ENCODE results near the gene CCDC85A. TPM values are rescaled to one million over a fixed set of nuclear protein-coding genes. Genes with fewer than 3 reads are reported as not detected.

CCDC85A gene
- total RNA-seq, 2 donors from 2014 or later: 0.40 to 0.42 TPM

- Histone ChIP-seq H3K4me1 (no peaks in the 10 kb centered on the region), H3K27me3 (no peaks in the 10 kb centered on the region), H3K36me3 (no peaks in the 10 kb centered on the region), H3K27ac (no peak overlapping the region), H3K9me3 (no peaks in the 10 kb centered on the region), H3K4me3 (no peak overlapping the region), H3K9ac (ENCODE audit: low read depth in 2 of 2, low read length in 2 of 2) (no peak overlapping the region)
- intact Hi-C loops (cut with DNase I): no loop called here
- DNase-seq: no peak
- TF ChIP-seq CTCF (IDR thresholded peaks at IDR 0.05): no peak
Measured at GRCh38 chr2:56175779-56176178, 8.0 kb upstream of the CCDC85A start.

GRCh38 chr2:56177420-56178220 lies 6.2 kb upstream of the CCDC85A start:
- H3K4me3 ChIP-seq: no peak overlapping the region
- DNase-seq: no peak
- no peaks in the 10 kb centered on the region for H3K9me3 ChIP-seq
- no peak overlapping the region for H3K27ac ChIP-seq
- TF ChIP-seq CTCF (IDR thresholded peaks at IDR 0.05): no peak
- intact Hi-C loops (cut with DNase I): no loop called here
- no peaks in the 10 kb centered on the region for H3K4me1 ChIP-seq
- no peaks in the 10 kb centered on the region for H3K36me3 ChIP-seq
- H3K27me3 ChIP-seq: no peaks in the 10 kb centered on the region
- H3K9ac ChIP-seq (ENCODE audit: low read depth in 2 of 2, low read length in 2 of 2): no peak overlapping the region

GRCh38 chr2:56179931-56180330 lies 3.9 kb upstream of the CCDC85A start:
- Histone ChIP-seq H3K27ac (no peak overlapping the region), H3K36me3 (no peaks in the 10 kb centered on the region), H3K4me3 (no peak overlapping the region), H3K27me3 (peaks cover 14% of the 10 kb centered on the region), H3K9me3 (no peaks in the 10 kb centered on the region), H3K4me1 (peaks cover 3% of the 10 kb centered on the region), H3K9ac (ENCODE audit: low read depth in 2 of 2, low read length in 2 of 2) (no peak overlapping the region)
- no peak for TF ChIP-seq CTCF (IDR thresholded peaks at IDR 0.05)
- DNase-seq: no peak
- intact Hi-C loops (cut with DNase I): loop anchor here (5.0 kb wide), 1 partner anchor 1317 kb away; no protein-coding TSS in a partner anchor

GRCh38 chr2:56182420-56182819 lies 1.4 kb upstream of the CCDC85A start:
- H3K9ac ChIP-seq (ENCODE audit: low read depth in 2 of 2, low read length in 2 of 2): no peak overlapping the region
- no peak overlapping the region for H3K4me3 ChIP-seq
- intact Hi-C loops (cut with DNase I): loop anchor here (2.0 to 5.0 kb wide), 2 partner anchors 566 to 1315 kb away; no protein-coding TSS in a partner anchor
- no peak overlapping the region for H3K27ac ChIP-seq
- no peaks in the 10 kb centered on the region for H3K9me3 ChIP-seq
- H3K4me1 ChIP-seq: peaks cover 3% of the 10 kb centered on the region
- H3K27me3 ChIP-seq: peaks cover 34% of the 10 kb centered on the region
- no peak for DNase-seq
- H3K36me3 ChIP-seq: no peaks in the 10 kb centered on the region
- no peak for TF ChIP-seq CTCF (IDR thresholded peaks at IDR 0.05)

GRCh38 chr2:56184500-56185011 lies 766 bp downstream of the CCDC85A start:
- peak; percentile 27 for DNase-seq
- Histone ChIP-seq H3K9ac (ENCODE audit: low read depth in 2 of 2, low read length in 2 of 2) (no peak overlapping the region), H3K36me3 (no peaks in the 10 kb centered on the region), H3K27ac (no peak overlapping the region), H3K4me3 (peak overlapping the region; percentile 57), H3K9me3 (no peaks in the 10 kb centered on the region), H3K4me1 (peaks cover 3% of the 10 kb centered on the region), H3K27me3 (peaks cover 34% of the 10 kb centered on the region)
- TF ChIP-seq CTCF (IDR thresholded peaks at IDR 0.05): no peak
- intact Hi-C loops (cut with DNase I): loop anchor here (5.0 kb wide), 1 partner anchor 1313 kb away; no protein-coding TSS in a partner anchor
